NB4 (cell line): ENCODE results near the gene TYW5.

Experiments
- POLR2A ChIP-seq: IDR thresholded peaks from 2 replicates; pipeline ENCODE4 v1.6.1; 2011; ENCODE audit warnings: mild to moderate bottlenecking; ENCODE audit not compliant: insufficient read length; ENCODE audit errors: extremely low read depth
- TF ChIP-seq, protein P1 (sequence below): IDR thresholded peaks from one replicate; pipeline ENCODE4 v1.5.1; 2012; ENCODE audit warnings: low read depth, low read length

DNA sequence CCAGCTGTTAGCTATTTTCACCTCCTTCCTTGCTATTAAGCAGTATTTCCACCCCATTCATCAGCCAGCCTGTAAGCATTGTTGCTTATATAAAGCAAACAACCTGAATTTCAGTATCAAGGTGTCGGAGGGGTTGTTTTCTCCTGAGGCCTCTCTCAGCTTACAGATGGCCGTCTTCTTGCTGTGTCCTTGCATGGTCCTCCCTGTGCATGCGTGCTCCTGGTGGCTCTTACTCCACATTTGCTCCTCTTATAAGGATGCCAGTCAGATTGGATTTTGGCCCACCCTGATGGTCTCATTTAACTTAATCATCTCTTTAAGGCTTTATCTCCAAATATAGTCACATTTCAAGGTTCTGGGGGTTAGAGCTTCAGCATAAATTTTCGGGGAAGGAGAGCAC lies 2.7 kb upstream of the TYW5 start:
- TF ChIP-seq, protein P1, sequence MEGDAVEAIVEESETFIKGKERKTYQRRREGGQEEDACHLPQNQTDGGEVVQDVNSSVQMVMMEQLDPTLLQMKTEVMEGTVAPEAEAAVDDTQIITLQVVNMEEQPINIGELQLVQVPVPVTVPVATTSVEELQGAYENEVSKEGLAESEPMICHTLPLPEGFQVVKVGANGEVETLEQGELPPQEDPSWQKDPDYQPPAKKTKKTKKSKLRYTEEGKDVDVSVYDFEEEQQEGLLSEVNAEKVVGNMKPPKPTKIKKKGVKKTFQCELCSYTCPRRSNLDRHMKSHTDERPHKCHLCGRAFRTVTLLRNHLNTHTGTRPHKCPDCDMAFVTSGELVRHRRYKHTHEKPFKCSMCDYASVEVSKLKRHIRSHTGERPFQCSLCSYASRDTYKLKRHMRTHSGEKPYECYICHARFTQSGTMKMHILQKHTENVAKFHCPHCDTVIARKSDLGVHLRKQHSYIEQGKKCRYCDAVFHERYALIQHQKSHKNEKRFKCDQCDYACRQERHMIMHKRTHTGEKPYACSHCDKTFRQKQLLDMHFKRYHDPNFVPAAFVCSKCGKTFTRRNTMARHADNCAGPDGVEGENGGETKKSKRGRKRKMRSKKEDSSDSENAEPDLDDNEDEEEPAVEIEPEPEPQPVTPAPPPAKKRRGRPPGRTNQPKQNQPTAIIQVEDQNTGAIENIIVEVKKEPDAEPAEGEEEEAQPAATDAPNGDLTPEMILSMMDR = no peak
- TF ChIP-seq POLR2A = no peak
